HCT116 (cell line): ENCODE data around the gene SGF29. TPM values are rescaled to one million over a fixed set of nuclear protein-coding genes. Genes with fewer than 3 reads are reported as not detected.

Experiments used
- ATAC-seq: fragments of 200-7000 bp; cut with Tn5 transposase; 2 replicates; pipeline ENCODE4 v1.9.1; 2020; ENCODE audit warnings: mild to moderate bottlenecking, moderate library complexity
- BruUV-seq: library from RNA; stranded (reverse); fragments of 400-500 nt; replicated peaks from 2 replicates; lab custom pipeline; 2021; lab: Mats Ljungman, UMichigan
- CTCF ChIA-PET: fragments of 300-600 bp; sonication (Branson Sonifier 250); formaldehyde crosslinking; loops from one replicate; lab custom pipeline; 2021; ENCODE audit warnings: antibody characterized with exemption; lab: Charles Lee
- POLR2A ChIA-PET: fragments of 300-600, 350-600 bp; sonication (Branson Sonifier 250); formaldehyde crosslinking; loops from one replicate; lab custom pipeline; 2021; ENCODE audit warnings: antibody characterized with exemption; lab: Charles Lee
- RAD21 ChIA-PET, 2 experiments: fragments of 300-600 bp; sonication (Branson Sonifier 250); formaldehyde crosslinking; loops; one replicate each; lab custom pipeline; 2023; ENCODE audit warnings: low total read pairs in 2 of 2; ENCODE audit not compliant: uncharacterized antibody in 2 of 2, unreplicated experiment in 2 of 2, low non-redundant PET in 1 of 2; lab: Charles Lee
- DNase-seq: peaks from one replicate; pipeline ENCODE4 v3.0.0-alpha.2; 2010; ENCODE audit warnings: low read depth, low spot score
- H2AFZ ChIP-seq: fragments of 200-600 bp; shearing (Covaris generic), sonication (generic); 2 replicates; pipeline ENCODE4 v1.6.1; 2017; ENCODE audit warnings: low read depth, mixed run types, mixed read lengths, antibody characterized with exemption, low read length; ENCODE audit not compliant: poor library complexity, severe bottlenecking
- H3K27ac ChIP-seq: 2 replicates; pipeline ENCODE4 v1.5.1; 2012; ENCODE audit warnings: low read depth, low read length
- H3K27me3 ChIP-seq: fragments of 200-600 bp; sonication (generic); 2 replicates; pipeline ENCODE4 v1.6.1; 2016; ENCODE audit warnings: mixed run types, low read length, mixed read lengths; ENCODE audit not compliant: insufficient read depth
- H3K36me3 ChIP-seq, 2 experiments: fragments of 200-500 bp in 1 of 2; fragments of 200-600 bp in 1 of 2; sonication (Bioruptor generic) in 1 of 2; sonication (generic) in 1 of 2; 2 replicates each; pipeline versions ENCODE4 v1.5.1 to v1.6.1; 2014 to 2016; ENCODE audit warnings: low read length in 2 of 2, inconsistent platforms in 1 of 2, mixed read lengths in 1 of 2, mixed run types in 1 of 2; ENCODE audit not compliant: insufficient read depth in 2 of 2, control insufficient read depth in 1 of 2
- H3K4me1 ChIP-seq, 2 experiments: fragments of 200-600 bp in 1 of 2; sonication (generic) in 1 of 2; 2 replicates each; pipeline versions ENCODE4 v1.5.1 to v1.6.1; 2012 to 2017; ENCODE audit warnings: low read length in 2 of 2, inconsistent platforms in 1 of 2, mild to moderate bottlenecking in 1 of 2, mixed read lengths in 1 of 2, mixed run types in 1 of 2, moderate library complexity in 1 of 2; ENCODE audit not compliant: insufficient read depth in 2 of 2, control insufficient read depth in 1 of 2
- H3K4me2 ChIP-seq: fragments of 200-600 bp; sonication (generic); 2 replicates; pipeline ENCODE4 v1.6.1; 2017; ENCODE audit warnings: mixed run types, low read length, mixed read lengths
- H3K4me3 ChIP-seq, 2 experiments: fragments of 200-600 bp in 1 of 2; sonication (generic) in 1 of 2; replicated peaks in 1 of 2; 2 replicates each; pipeline ENCODE4 v1.5.1; 2011 to 2016; ENCODE audit warnings: low read length in 2 of 2, control low read depth in 1 of 2, low read depth in 1 of 2, mild to moderate bottlenecking in 1 of 2, mixed read lengths in 1 of 2, mixed run types in 1 of 2
- H3K79me2 ChIP-seq: fragments of 200-600 bp; sonication (generic); 2 replicates; pipeline ENCODE4 v1.6.1; 2017; ENCODE audit warnings: mild to moderate bottlenecking, mixed run types, low read length, moderate library complexity, mixed read lengths; ENCODE audit not compliant: insufficient read depth
- H3K9ac ChIP-seq: fragments of 200-600 bp; sonication (generic); 2 replicates; pipeline ENCODE4 v1.6.1; 2016; ENCODE audit warnings: low read length, mixed read lengths
- H3K9me2 ChIP-seq: fragments of 200-600 bp; sonication (generic), shearing (Covaris generic); 2 replicates; pipeline ENCODE4 v1.6.1; 2017; ENCODE audit warnings: mixed run types, mild to moderate bottlenecking, moderate library complexity; ENCODE audit not compliant: insufficient read depth
- H3K9me3 ChIP-seq, 2 experiments: fragments of 200-500 bp in 1 of 2; fragments of 200-600 bp in 1 of 2; sonication (Bioruptor generic) in 1 of 2; sonication (generic) in 1 of 2; 2 replicates each; pipeline ENCODE4 v1.6.1; 2014 to 2017; ENCODE audit warnings: low read length in 2 of 2, mixed read lengths in 2 of 2, inconsistent platforms in 1 of 2, low read depth in 1 of 2, mild to moderate bottlenecking in 1 of 2, mixed run types in 1 of 2, moderate library complexity in 1 of 2; ENCODE audit not compliant: control insufficient read depth in 1 of 2, insufficient read depth in 1 of 2
- H4K20me1 ChIP-seq: fragments of 200-600 bp; sonication (generic), shearing (Covaris generic); 2 replicates; pipeline ENCODE4 v1.6.1; 2017; ENCODE audit warnings: mixed run types, mild to moderate bottlenecking, moderate library complexity; ENCODE audit not compliant: insufficient read depth
- ATF3 ChIP-seq: IDR thresholded peaks from 2 replicates; pipeline ENCODE4 v1.6.1; 2012
- CBX3 ChIP-seq: IDR thresholded peaks from 2 replicates; pipeline ENCODE4 v1.6.1; 2012; ENCODE audit warnings: low read depth
- CEBPB ChIP-seq: IDR thresholded peaks from 2 replicates; pipeline ENCODE4 v1.6.1; 2012; ENCODE audit warnings: low read depth
- EGR1 ChIP-seq: IDR thresholded peaks from 2 replicates; pipeline ENCODE4 v1.6.1; 2012; ENCODE audit warnings: low read depth
- ELF1 ChIP-seq: IDR thresholded peaks from 2 replicates; pipeline ENCODE4 v1.6.1; 2012; ENCODE audit warnings: low read depth, borderline replicate concordance
- EZH2 ChIP-seq: fragments of 200-600 bp; sonication (generic); IDR thresholded peaks from 2 replicates; pipeline ENCODE4 v1.6.1; 2017; ENCODE audit warnings: antibody characterized with exemption, mixed run types
- FOSL1 ChIP-seq: IDR thresholded peaks from 2 replicates; pipeline ENCODE4 v1.6.1; 2012; ENCODE audit warnings: low read depth
- MAX ChIP-seq: IDR thresholded peaks from 2 replicates; pipeline ENCODE4 v1.6.1; 2012
- POLR2AphosphoS5 ChIP-seq: IDR thresholded peaks from 2 replicates; pipeline ENCODE4 v1.6.1; 2011; ENCODE audit warnings: mild to moderate bottlenecking, low read depth, low read length, moderate library complexity
- REST ChIP-seq: IDR thresholded peaks from 2 replicates; pipeline ENCODE4 v1.6.1; 2012; ENCODE audit warnings: low read depth
- SIN3A ChIP-seq: IDR thresholded peaks from 2 replicates; pipeline ENCODE4 v1.6.1; 2012; ENCODE audit warnings: low read depth
- SRF ChIP-seq: IDR thresholded peaks from 2 replicates; pipeline ENCODE4 v1.6.1; 2012; ENCODE audit warnings: low read depth
- TCF7L2 ChIP-seq: IDR thresholded peaks from 2 replicates; pipeline ENCODE4 v1.7.0; 2011; ENCODE audit warnings: borderline replicate concordance, inconsistent platforms; ENCODE audit not compliant: insufficient read depth, insufficient read length; ENCODE audit errors: extremely low read depth
- YY1 ChIP-seq: IDR thresholded peaks from 2 replicates; pipeline ENCODE4 v1.6.1; 2011; ENCODE audit warnings: low read length, low read depth, moderate library complexity, mild to moderate bottlenecking; ENCODE audit not compliant: insufficient replicate concordance; ENCODE audit errors: extremely low read depth
- ZFX ChIP-seq: fragments of 450-650 bp; IDR thresholded peaks from 2 replicates; pipeline ENCODE4 v1.6.1; 2017
- ZNF274 ChIP-seq: fragments of 200-500 bp; sonication (Bioruptor generic); IDR thresholded peaks from 2 replicates; pipeline ENCODE4 v1.6.1; 2014; ENCODE audit warnings: mild to moderate bottlenecking, low read depth, low read length, inconsistent platforms
- intact Hi-C: fragments of 100-400 bp; cut with micrococcal nuclease; formaldehyde crosslinking; loops from 2 replicates; pipeline ENCODE4 v1.10.0; 2022
- total RNA-seq: library from RNA; stranded (reverse); gene quantifications from one replicate; pipeline ENCODE4 v1.2.1, GENCODE V29; 2021; ENCODE audit not compliant: unreplicated experiment

The SGF29 gene
- total RNA-seq, 1 experiment from 2014 or later = 19.7 TPM

GRCh38 chr16:28521436-28521835 is 32.3 kb upstream of the SGF29 start:
- Histone ChIP-seq H3K36me3 (no peaks in the 10 kb centered on the region), H4K20me1 (no peaks in the 10 kb centered on the region), H3K9ac (no peak overlapping the region), H3K27ac (no peak overlapping the region), H3K4me3 (no peak overlapping the region), H2AFZ (no peak overlapping the region), H3K79me2 (no peaks in the 10 kb centered on the region), H3K9me2 (no peaks in the 10 kb centered on the region), H3K27me3 (no peaks in the 10 kb centered on the region), H3K4me2 (no peak overlapping the region), H3K4me1 (no peaks in the 10 kb centered on the region)
- intact Hi-C loops = no loop called here
- ATAC-seq (no peak), DNase-seq (no peak)
- CTCF ChIA-PET = no interaction called here
- RAD21 ChIA-PET = no interaction called here
- POLR2A ChIA-PET = no interaction called here
- BruUV-seq = no TSS peak
- no peak for TF ChIP-seq ELF1
- TF ChIP-seq EGR1 = no peak
- no peak for TF ChIP-seq EZH2
- TF ChIP-seq ZNF274 = no peak
- no peak for TF ChIP-seq REST
- TF ChIP-seq TCF7L2 = no peak
- no peak for TF ChIP-seq ZFX
- no peak for TF ChIP-seq SIN3A
- TF ChIP-seq FOSL1 = no peak
- TF ChIP-seq CEBPB = no peak
- TF ChIP-seq CBX3 = no peak
- TF ChIP-seq ATF3 = no peak
- TF ChIP-seq SRF = no peak
- no peak for TF ChIP-seq MAX
- no peak for TF ChIP-seq YY1
- TF ChIP-seq POLR2AphosphoS5 = no peak
- TF ChIP-seq, all 23 proteins: peak for 0
- H3K9me3 ChIP-seq = no peaks in the 10 kb centered on the region
